ENCODE results near the gene KCNH3.

- no peak for TF ChIP-seq CTCF (IDR thresholded peaks at IDR 0.05; ENCODE audit: poor library complexity, severe bottlenecking)
- TF ChIP-seq EZH2 (IDR thresholded peaks at IDR 0.05; ENCODE audit: borderline replicate concordance, insufficient read depth, low read length, poor library complexity, severe bottlenecking) = no peak
- no peak for TF ChIP-seq POLR2AphosphoS5 (IDR thresholded peaks at IDR 0.05)
- TF ChIP-seq, protein P1, sequence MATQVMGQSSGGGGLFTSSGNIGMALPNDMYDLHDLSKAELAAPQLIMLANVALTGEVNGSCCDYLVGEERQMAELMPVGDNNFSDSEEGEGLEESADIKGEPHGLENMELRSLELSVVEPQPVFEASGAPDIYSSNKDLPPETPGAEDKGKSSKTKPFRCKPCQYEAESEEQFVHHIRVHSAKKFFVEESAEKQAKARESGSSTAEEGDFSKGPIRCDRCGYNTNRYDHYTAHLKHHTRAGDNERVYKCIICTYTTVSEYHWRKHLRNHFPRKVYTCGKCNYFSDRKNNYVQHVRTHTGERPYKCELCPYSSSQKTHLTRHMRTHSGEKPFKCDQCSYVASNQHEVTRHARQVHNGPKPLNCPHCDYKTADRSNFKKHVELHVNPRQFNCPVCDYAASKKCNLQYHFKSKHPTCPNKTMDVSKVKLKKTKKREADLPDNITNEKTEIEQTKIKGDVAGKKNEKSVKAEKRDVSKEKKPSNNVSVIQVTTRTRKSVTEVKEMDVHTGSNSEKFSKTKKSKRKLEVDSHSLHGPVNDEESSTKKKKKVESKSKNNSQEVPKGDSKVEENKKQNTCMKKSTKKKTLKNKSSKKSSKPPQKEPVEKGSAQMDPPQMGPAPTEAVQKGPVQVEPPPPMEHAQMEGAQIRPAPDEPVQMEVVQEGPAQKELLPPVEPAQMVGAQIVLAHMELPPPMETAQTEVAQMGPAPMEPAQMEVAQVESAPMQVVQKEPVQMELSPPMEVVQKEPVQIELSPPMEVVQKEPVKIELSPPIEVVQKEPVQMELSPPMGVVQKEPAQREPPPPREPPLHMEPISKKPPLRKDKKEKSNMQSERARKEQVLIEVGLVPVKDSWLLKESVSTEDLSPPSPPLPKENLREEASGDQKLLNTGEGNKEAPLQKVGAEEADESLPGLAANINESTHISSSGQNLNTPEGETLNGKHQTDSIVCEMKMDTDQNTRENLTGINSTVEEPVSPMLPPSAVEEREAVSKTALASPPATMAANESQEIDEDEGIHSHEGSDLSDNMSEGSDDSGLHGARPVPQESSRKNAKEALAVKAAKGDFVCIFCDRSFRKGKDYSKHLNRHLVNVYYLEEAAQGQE (IDR thresholded peaks at IDR 0.05; ENCODE audit: borderline replicate concordance) = no peak
- no peak for TF ChIP-seq MXI1 (conservative IDR thresholded peaks at IDR 0.05; ENCODE audit: poor library complexity, severe bottlenecking)
Observed at GRCh38 chr12:49525942-49526341, 12.9 kb upstream of the KCNH3 start.
